ENCODE measurements around the gene NPPC.
"Not testable (repeated sequence)": the region's sequence is repeated elsewhere in the genome, so short reads cannot be mapped to it uniquely, and the experiment has no call there.

The NPPC gene

DNA sequence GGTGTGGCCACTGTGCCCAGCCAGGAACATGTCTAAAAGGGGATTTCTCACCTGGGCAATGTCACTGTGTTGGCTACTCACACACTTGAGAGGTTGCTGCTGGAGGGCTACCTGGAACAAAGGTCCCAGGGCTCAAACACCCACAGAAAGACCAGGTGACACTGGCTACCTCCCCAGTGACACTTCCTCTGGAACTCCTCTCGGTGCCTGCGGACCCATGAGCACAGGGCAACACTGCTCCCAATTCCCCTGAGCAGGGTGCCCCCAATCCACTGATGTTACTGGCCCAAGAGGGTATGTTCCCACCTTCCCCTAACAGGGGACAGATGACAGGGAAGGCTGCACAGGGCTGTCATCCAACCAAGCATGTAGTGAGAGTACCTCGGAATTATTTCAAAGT is 5.8 kb downstream of the NPPC start:
- no peaks in the 10 kb centered on the region for H3K36me3 Mint-ChIP-seq (ENCODE audit: low read depth)
- no peaks in the 10 kb centered on the region for H3K9me3 Mint-ChIP-seq
- H3K27ac Mint-ChIP-seq, result no peak overlapping the region
- no peaks in the 10 kb centered on the region for H3K4me1 Mint-ChIP-seq (ENCODE audit: low read depth)
- intact Hi-C loops (cut with micrococcal nuclease), result loop anchor here (5.0 kb wide), 2 partner anchors 222 to 522 kb away; no protein-coding TSS in a partner anchor
- peaks cover 43% of the 10 kb centered on the region for H3K27me3 Mint-ChIP-seq
- no peak overlapping the region for H3K4me3 Mint-ChIP-seq

GRCh38 chr2:231919341-231920035 is 6.7 kb downstream of the NPPC start:
- Mint-ChIP-seq H3K4me1 (ENCODE audit: low read depth) (no peaks in the 10 kb centered on the region), H3K27me3 (peaks cover 37% of the 10 kb centered on the region), H3K36me3 (ENCODE audit: low read depth) (no peaks in the 10 kb centered on the region), H3K4me3 (no peak overlapping the region), H3K27ac (no peak overlapping the region), H3K9me3 (no peaks in the 10 kb centered on the region)
- intact Hi-C loops (cut with micrococcal nuclease), result loop anchor here (5.0 kb wide), 2 partner anchors 223 to 523 kb away; no protein-coding TSS in a partner anchor

DNA sequence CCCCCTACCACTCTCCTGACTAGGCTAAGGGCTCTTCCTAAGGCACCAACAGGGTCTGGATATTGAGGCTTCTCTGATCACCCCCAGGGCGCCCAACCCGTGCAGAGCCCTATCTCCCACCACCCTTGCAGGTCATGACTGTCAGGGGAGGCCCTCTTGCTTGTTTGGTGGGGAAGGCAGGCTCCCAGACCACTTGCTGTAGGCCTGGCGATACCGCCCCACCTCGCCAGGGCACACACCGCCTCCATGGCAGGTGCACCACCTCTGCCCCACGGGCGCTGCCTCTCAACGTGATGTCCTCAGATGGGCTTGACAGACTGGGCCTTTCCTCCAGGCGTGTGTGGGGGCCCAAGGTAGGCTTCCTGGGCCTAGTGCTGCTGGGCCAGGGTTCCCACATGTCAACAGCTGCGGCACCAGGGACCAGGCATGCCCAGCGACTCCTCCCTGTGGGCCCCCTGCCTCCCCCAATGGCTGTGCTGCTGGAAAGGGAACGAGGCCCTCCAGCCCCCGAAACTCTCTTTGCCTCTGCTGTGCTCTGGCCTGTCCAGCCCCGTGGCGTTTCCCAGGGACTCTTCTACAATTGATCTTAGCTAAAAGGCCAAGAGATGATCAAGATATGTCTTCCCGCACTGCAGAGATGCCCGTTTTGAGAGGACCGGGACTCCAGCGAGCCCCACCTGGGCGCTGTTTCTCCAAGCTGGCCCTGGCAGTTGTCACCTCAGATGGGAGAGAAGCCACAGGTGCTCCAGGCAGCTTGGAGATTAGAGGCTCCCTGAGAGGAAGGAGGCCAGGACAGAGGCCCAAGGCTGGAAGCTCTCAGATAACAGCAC is 7.5 kb downstream of the NPPC start:
- Mint-ChIP-seq H3K4me1 (ENCODE audit: low read depth) (no peaks in the 10 kb centered on the region), H3K27me3 (peaks cover 29% of the 10 kb centered on the region), H3K4me3 (no peak overlapping the region), H3K27ac (no peak overlapping the region), H3K9me3 (no peaks in the 10 kb centered on the region), H3K36me3 (ENCODE audit: low read depth) (no peaks in the 10 kb centered on the region)
- intact Hi-C loops (cut with micrococcal nuclease), result no loop called here

GRCh38 chr2:231917280-231918066 is 8.7 kb downstream of the NPPC start:
- Mint-ChIP-seq H3K36me3 (ENCODE audit: low read depth) (no peaks in the 10 kb centered on the region), H3K27ac (no peak overlapping the region), H3K9me3 (no peaks in the 10 kb centered on the region), H3K4me1 (ENCODE audit: low read depth) (no peaks in the 10 kb centered on the region), H3K27me3 (peaks cover 21% of the 10 kb centered on the region), H3K4me3 (no peak overlapping the region)
- intact Hi-C loops (cut with micrococcal nuclease), result no loop called here

- Mint-ChIP-seq H3K27me3 (peaks cover 19% of the 10 kb centered on the region), H3K4me3 (no peak overlapping the region), H3K9me3 (no peaks in the 10 kb centered on the region), H3K4me1 (ENCODE audit: low read depth) (peaks cover 8% of the 10 kb centered on the region), H3K36me3 (ENCODE audit: low read depth) (no peaks in the 10 kb centered on the region), H3K27ac (no peak overlapping the region)
- intact Hi-C loops (cut with micrococcal nuclease), result no loop called here
Observed at GRCh38 chr2:231914077-231914690, 12.0 kb downstream of the NPPC start.

- intact Hi-C loops (cut with micrococcal nuclease), result no loop called here
- no peaks in the 10 kb centered on the region for H3K36me3 Mint-ChIP-seq (ENCODE audit: low read depth)
- no peak overlapping the region for H3K4me3 Mint-ChIP-seq
- peaks cover 8% of the 10 kb centered on the region for H3K4me1 Mint-ChIP-seq (ENCODE audit: low read depth)
- no peak overlapping the region for H3K27ac Mint-ChIP-seq
- H3K27me3 Mint-ChIP-seq, result peaks cover 14% of the 10 kb centered on the region
- no peaks in the 10 kb centered on the region for H3K9me3 Mint-ChIP-seq
Observed at GRCh38 chr2:231911381-231911780, 14.8 kb downstream of the NPPC start.

DNA sequence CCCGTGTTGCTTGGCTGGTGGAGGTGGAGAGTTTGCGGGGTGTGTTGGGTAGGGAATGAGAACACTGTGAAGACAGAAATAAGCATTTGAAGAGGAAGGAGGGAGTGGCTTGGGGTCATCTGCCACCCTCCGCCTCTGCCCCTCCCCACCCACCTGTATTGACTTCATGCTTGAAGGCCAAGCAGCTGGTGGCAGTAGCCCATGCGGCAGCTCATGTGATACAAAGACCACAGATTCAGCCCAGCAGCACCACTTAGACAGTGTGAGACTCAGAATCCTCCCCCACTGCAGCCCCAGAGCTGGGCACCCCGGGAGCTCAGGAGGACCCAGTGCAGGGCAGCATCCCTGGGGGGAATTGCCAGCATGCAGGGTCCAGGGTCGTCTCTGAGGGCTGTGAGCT is 15.4 kb downstream of the NPPC start:
- intact Hi-C loops (cut with micrococcal nuclease), result no loop called here
- H3K27ac Mint-ChIP-seq, result no peak overlapping the region
- H3K9me3 Mint-ChIP-seq, result no peaks in the 10 kb centered on the region
- H3K4me1 Mint-ChIP-seq (ENCODE audit: low read depth), result peaks cover 8% of the 10 kb centered on the region
- H3K4me3 Mint-ChIP-seq, result no peak overlapping the region
- H3K36me3 Mint-ChIP-seq (ENCODE audit: low read depth), result no peaks in the 10 kb centered on the region
- peaks cover 14% of the 10 kb centered on the region for H3K27me3 Mint-ChIP-seq

DNA sequence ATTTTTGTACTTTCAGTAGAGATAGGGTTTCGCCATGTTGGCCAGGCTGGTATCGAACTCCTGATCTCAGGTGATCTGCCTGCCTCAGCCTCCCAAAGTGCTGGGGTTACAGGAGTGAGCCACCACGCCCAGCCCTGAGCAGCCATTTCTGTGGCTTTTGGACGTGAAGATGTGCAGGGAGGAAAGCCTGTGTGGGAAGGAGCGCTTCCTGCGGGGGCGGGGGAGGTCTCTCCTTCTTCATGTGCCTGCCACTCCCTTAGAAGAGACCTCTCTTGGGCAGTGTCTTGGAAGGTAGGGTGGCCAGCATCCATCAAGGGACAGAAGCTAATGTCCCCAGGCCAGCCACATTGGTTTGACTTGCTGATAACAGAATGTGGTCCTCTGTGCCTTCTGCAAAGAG is 16.0 kb downstream of the NPPC start:
- H3K27ac Mint-ChIP-seq; H3K4me1 Mint-ChIP-seq (ENCODE audit: low read depth); H3K9me3 Mint-ChIP-seq; H3K36me3 Mint-ChIP-seq (ENCODE audit: low read depth); H3K4me3 Mint-ChIP-seq; intact Hi-C loops (cut with micrococcal nuclease): not testable (repeated sequence)
- peaks cover 14% of the 10 kb centered on the region for H3K27me3 Mint-ChIP-seq

DNA sequence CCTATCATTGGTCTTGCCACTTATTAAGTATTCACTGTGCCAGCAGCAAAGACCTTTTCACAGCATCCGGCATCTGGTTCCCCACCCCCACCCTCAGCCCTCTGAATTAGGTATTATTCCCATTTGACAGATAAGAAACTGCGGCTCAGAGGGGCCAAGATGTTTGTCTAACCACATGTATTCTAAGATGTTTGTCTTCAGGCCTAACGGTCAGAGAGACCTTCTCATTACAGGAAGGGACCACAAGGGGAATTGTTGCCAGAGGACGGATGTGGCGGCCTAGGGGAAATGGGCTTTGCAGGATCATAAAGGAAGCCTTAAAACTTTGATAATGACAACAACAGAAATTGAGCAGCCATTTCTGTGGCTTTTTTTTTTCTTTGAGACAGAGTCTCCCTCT is 16.6 kb downstream of the NPPC start:
- intact Hi-C loops (cut with micrococcal nuclease), result loop anchor here (5.0 to 10.0 kb wide), 2 partner anchors 418 to 615 kb away; partner anchors contain the start of genes CHRND and PRSS56
- peaks cover 13% of the 10 kb centered on the region for H3K27me3 Mint-ChIP-seq
- no peaks in the 10 kb centered on the region for H3K9me3 Mint-ChIP-seq
- no peak overlapping the region for H3K4me3 Mint-ChIP-seq
- no peak overlapping the region for H3K27ac Mint-ChIP-seq
- peaks cover 8% of the 10 kb centered on the region for H3K4me1 Mint-ChIP-seq (ENCODE audit: low read depth)
- no peaks in the 10 kb centered on the region for H3K36me3 Mint-ChIP-seq (ENCODE audit: low read depth)

GRCh38 chr2:231908584-231908983 is 17.6 kb downstream of the NPPC start:
- H3K9me3 Mint-ChIP-seq, result no peaks in the 10 kb centered on the region
- peaks cover 8% of the 10 kb centered on the region for H3K4me1 Mint-ChIP-seq (ENCODE audit: low read depth)
- no peaks in the 10 kb centered on the region for H3K36me3 Mint-ChIP-seq (ENCODE audit: low read depth)
- intact Hi-C loops (cut with micrococcal nuclease), result loop anchor here (5.0 to 10.0 kb wide), 2 partner anchors 419 to 616 kb away; partner anchors contain the start of genes CHRND and PRSS56
- H3K27ac Mint-ChIP-seq, result no peak overlapping the region
- H3K4me3 Mint-ChIP-seq, result no peak overlapping the region
- H3K27me3 Mint-ChIP-seq, result peaks cover 13% of the 10 kb centered on the region

DNA sequence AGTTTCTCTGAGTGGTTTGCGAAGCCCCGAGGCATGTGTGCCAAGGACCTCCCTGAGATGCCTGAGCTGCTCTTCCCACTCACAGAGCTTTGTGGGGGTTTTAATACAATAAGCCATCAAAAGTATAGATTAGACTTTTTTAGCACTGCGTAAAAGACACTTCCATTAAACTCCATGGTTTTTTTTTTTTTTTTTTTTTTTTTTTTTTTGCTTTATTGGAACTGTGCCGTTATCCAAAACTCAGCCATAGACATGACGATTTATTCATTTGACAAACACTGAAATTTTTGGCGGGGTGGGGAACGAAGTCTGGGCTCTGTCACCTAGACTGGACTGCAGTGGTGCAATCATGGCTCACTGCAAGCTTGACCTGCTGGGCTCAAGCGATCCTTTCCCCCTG is 18.4 kb downstream of the NPPC start:
- Mint-ChIP-seq H3K27ac (no peak overlapping the region), H3K4me3 (no peak overlapping the region), H3K36me3 (ENCODE audit: low read depth) (no peaks in the 10 kb centered on the region), H3K27me3 (peaks cover 13% of the 10 kb centered on the region), H3K9me3 (no peaks in the 10 kb centered on the region), H3K4me1 (ENCODE audit: low read depth) (peaks cover 8% of the 10 kb centered on the region)
- intact Hi-C loops (cut with micrococcal nuclease), result loop anchor here (5.0 to 10.0 kb wide), 2 partner anchors 420 to 617 kb away; partner anchors contain the start of genes CHRND and PRSS56

DNA sequence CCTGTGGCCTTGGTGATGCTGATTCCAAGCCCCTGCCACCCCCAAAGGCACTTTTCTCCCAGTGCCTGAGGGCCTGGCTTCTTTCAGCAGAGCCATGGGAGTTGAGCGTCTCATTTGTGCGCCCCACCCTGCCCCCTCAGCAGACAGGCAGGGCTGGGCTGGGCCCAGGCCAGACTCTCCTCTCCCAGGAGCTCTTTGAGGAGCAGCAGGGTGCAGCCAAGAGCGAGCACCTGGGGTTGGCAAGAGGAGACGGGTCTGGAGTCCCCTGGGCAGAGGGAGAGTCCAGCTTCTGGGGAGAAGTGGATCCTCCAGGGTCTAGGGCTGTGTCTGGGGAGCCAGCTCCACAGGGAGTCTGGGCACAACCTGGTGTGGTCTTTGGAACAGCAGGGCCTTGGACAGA is 21.2 kb downstream of the NPPC start:
- Mint-ChIP-seq H3K4me3 (no peak overlapping the region), H3K36me3 (ENCODE audit: low read depth) (no peaks in the 10 kb centered on the region), H3K9me3 (no peaks in the 10 kb centered on the region), H3K27me3 (peaks cover 12% of the 10 kb centered on the region), H3K27ac (no peak overlapping the region), H3K4me1 (ENCODE audit: low read depth) (peaks cover 8% of the 10 kb centered on the region)
- intact Hi-C loops (cut with micrococcal nuclease), result loop anchor here (5.0 to 10.0 kb wide), 2 partner anchors 422 to 620 kb away; partner anchors contain the start of genes CHRND and PRSS56

DNA sequence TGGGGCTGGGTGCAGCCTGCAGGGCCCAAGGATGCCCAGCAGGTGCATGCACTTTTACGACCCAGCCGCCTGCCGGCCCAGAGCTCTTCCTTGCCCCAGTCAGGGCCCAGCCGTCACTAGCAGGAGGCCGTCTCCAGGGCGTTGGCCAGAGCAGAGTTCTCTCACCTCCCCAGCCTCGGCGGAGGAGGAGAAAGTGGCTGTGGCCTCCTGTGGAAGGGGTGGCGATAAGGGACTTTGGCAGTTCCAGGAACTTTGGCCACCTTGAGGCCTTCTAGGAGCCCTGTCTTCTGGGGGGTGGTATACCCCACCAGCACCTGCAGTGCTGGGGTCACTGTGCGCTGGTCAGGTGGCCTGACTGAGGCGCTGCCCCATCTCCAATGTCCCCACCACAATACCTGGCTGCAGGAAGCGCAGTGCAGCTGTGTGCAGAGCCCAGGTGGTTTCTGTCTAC is 22.0 kb downstream of the NPPC start:
- no peaks in the 10 kb centered on the region for H3K9me3 Mint-ChIP-seq
- H3K36me3 Mint-ChIP-seq (ENCODE audit: low read depth), result no peaks in the 10 kb centered on the region
- peaks cover 10% of the 10 kb centered on the region for H3K27me3 Mint-ChIP-seq
- H3K4me3 Mint-ChIP-seq, result no peak overlapping the region
- peaks cover 5% of the 10 kb centered on the region for H3K4me1 Mint-ChIP-seq (ENCODE audit: low read depth)
- no peak overlapping the region for H3K27ac Mint-ChIP-seq
- intact Hi-C loops (cut with micrococcal nuclease), result loop anchor here (10.0 kb wide), 1 partner anchor 621 kb away; the partner anchor contains the start of genes CHRND and PRSS56

Measured in dendritic cell treated with granulocyte-macrophage colony-stimulating factor and Interleukin-4, amounts not matched to agents 40 ng/mL and 50 ng/mL, for 4 days (primary cell).